Erythroblast (primary cell): ENCODE data around the gene SAFB2.

ENCODE experiments used
- GATA1 ChIP-seq: IDR thresholded peaks from 2 replicates; pipeline ENCODE4 v1.6.1; 2011; ENCODE audit warnings: low read depth, mild to moderate bottlenecking, control low read depth, low read length, moderate library complexity
- POLR2A ChIP-seq: IDR thresholded peaks from 2 replicates; pipeline ENCODE4 v1.6.1; 2011; ENCODE audit warnings: mild to moderate bottlenecking, low read length

DNA sequence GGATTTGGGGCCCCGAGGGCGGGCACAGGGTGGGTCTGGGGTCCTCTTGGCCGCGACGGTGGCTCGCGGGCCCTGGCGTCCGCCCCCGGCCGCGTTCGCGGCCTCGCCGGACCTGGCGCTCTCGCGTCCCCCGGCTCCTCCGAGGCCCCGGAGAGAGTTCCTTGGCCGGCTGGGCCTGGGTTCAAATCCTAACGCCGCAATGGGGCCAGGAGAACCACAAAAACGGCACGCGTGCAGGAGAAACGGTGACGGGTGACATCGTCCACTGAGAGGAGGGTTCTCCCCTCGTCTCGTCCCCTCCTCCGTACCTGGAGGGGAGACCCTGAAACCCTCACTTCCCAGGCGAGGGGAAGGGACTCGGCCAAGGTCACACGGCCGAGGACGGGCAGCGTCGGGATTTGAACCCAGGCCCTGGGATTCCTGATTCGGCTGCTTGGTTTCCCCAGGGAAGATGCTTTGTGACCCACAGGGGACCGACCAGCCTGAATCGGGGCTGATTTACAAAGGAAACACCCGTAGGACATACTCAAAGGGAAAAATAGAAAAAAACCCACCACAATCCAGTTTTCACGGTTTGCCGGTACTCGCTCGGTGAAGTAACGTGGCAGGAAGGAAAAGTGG is 931 bp upstream of the SAFB2 start:
- TF ChIP-seq POLR2A (no peak), GATA1 (no peak)
